ENCODE results near the gene GLI2. TPM values are rescaled to one million over a fixed set of nuclear protein-coding genes. Genes with fewer than 3 reads are reported as not detected.

Gene GLI2
- total RNA-seq, 2 experiments from 2014 or later = not detected

DNA sequence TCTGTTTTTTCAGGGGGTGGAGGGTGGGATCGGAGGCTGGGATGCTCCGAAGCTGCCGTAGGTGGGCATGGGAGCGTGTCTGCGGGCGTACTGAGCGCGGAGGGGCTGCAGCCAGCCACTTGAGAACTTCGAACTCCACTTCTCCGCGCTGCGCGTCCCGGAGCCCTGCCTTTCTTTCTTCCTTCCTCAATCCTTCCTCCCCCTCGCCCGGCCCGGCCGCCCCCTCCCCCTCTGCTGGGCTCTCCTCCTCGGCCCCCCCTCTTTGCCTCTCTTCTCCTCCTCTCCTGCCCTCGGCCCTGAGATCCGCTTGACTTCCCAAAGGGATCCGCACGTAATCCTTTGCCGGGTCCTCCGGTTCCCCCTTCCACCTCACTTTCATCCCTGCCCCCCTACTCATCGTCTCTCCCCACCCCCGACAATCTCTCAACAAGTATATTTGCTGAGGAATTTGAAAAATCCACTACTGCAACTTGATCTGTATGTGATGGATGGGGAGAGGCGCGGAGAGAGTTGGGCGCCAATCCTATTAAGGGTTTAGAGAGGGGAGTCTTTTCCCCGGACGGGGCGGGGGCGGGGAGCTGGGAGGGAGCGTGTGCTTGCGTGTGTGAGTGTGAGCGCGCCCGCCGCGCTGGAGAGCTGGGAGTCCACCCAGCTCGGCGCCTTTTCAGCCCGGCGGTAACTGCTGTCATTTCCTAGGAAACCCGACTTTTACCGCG lies 1.1 kb downstream of the GLI2 start:
- ChIA-PET CTCF (interaction anchor here (1.6 kb wide), 1 partner anchor 10 kb away, joined by 4 read pairs; no protein-coding TSS in a partner anchor), POLR2A (no interaction called here)
- H3K27ac Mint-ChIP-seq = no peak overlapping the region
- H3K27me3 Mint-ChIP-seq = peaks cover 61% of the 10 kb centered on the region
- TF ChIP-seq, protein P1, sequence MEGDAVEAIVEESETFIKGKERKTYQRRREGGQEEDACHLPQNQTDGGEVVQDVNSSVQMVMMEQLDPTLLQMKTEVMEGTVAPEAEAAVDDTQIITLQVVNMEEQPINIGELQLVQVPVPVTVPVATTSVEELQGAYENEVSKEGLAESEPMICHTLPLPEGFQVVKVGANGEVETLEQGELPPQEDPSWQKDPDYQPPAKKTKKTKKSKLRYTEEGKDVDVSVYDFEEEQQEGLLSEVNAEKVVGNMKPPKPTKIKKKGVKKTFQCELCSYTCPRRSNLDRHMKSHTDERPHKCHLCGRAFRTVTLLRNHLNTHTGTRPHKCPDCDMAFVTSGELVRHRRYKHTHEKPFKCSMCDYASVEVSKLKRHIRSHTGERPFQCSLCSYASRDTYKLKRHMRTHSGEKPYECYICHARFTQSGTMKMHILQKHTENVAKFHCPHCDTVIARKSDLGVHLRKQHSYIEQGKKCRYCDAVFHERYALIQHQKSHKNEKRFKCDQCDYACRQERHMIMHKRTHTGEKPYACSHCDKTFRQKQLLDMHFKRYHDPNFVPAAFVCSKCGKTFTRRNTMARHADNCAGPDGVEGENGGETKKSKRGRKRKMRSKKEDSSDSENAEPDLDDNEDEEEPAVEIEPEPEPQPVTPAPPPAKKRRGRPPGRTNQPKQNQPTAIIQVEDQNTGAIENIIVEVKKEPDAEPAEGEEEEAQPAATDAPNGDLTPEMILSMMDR (IDR thresholded peaks at IDR 0.05) = no peak
- DNase-seq = no peak
- no peaks in the 10 kb centered on the region for H3K4me1 Mint-ChIP-seq (ENCODE audit: low read depth)
- no peak for ATAC-seq
- peak overlapping the region; percentile 10 for H3K4me3 Mint-ChIP-seq
- H3K9me3 Mint-ChIP-seq = no peaks in the 10 kb centered on the region
- H3K36me3 Mint-ChIP-seq (ENCODE audit: low read depth) = no peaks in the 10 kb centered on the region
- intact Hi-C loops (cut with micrococcal nuclease) = no loop called here

DNA sequence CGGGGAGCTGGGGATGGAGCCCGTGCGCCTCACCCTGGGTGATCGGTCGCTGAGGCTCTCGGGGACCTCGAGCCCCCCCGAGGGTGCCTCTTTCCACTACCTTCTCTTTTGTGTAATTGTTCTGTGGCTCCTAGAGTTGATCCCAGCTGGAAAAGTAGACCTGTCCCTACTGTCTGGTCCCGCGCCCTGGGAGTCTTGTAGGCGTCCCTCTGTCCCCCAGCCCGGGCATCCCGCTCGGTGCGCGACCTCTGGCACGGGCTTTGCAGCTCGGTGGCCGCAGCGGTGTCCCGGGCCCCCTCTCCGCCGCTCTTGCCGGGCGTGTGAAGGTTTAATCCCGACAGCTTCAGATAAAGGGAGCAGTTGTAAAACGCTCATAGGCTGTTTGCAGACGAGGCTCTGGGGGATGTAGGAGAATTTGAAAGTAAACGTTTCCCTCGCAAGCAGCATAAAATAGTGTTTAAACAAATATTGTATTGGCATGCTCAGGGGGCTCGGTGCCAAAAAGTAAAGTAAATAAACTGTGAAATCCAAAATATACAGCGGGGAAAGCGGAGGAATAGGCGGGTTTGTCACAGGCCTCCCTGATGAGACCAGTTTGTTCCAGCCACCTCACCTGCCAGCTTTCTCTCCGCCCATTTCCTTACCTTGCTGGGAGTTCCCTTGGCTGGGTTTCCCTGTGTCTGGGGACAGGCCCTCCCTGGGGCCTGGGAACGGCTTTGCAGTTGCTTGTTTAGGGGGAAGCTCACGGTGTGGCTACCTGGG lies 1.9 kb downstream of the GLI2 start:
- intact Hi-C loops (cut with micrococcal nuclease) = no loop called here
- TF ChIP-seq, protein P1 (IDR thresholded peaks at IDR 0.05) = no peak
- CTCF ChIA-PET = interaction anchor here (0.7 to 1.6 kb wide), 2 partner anchors 9 to 32 kb away, joined by 3 to 4 read pairs; no protein-coding TSS in a partner anchor
- Mint-ChIP-seq H3K27me3 (peaks cover 66% of the 10 kb centered on the region), H3K9me3 (no peaks in the 10 kb centered on the region), H3K4me1 (ENCODE audit: low read depth) (no peaks in the 10 kb centered on the region), H3K27ac (no peak overlapping the region), H3K4me3 (no peak overlapping the region), H3K36me3 (ENCODE audit: low read depth) (no peaks in the 10 kb centered on the region)
- POLR2A ChIA-PET = no interaction called here
- DNase-seq = no peak
- no peak for ATAC-seq

DNA sequence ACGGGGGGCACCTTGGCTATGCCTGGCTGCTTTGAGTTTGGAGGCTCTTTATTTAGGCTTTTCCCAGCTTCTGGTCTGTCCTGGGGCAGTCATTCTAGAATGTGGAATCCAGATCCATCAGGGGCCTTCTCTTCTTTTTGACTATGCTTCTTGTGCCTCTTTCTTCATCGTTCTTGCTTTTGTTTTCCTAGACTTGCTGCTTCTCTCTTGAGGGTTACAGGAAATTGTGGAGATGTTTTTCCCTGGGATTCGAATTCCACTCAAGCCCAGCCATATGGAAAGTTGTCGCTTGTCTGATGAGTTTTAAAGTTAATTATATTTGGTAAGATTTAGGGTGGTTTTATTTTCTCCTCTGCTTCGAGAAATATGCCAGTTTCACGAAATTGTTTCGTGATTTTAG lies 2.4 kb downstream of the GLI2 start:
- H3K9me3 Mint-ChIP-seq = no peaks in the 10 kb centered on the region
- ChIA-PET CTCF (interaction anchor here (1.6 kb wide), 1 partner anchor 9 kb away, joined by 4 read pairs; no protein-coding TSS in a partner anchor), POLR2A (no interaction called here)
- no peaks in the 10 kb centered on the region for H3K4me1 Mint-ChIP-seq (ENCODE audit: low read depth)
- TF ChIP-seq, protein P1 (IDR thresholded peaks at IDR 0.05) = no peak
- H3K27me3 Mint-ChIP-seq = peaks cover 68% of the 10 kb centered on the region
- no peak for ATAC-seq
- no peak for DNase-seq
- no peak overlapping the region for H3K27ac Mint-ChIP-seq
- intact Hi-C loops (cut with micrococcal nuclease) = no loop called here
- H3K4me3 Mint-ChIP-seq = no peak overlapping the region
- H3K36me3 Mint-ChIP-seq (ENCODE audit: low read depth) = no peaks in the 10 kb centered on the region

- H3K4me1 Mint-ChIP-seq (ENCODE audit: low read depth) = no peaks in the 10 kb centered on the region
- TF ChIP-seq, protein P1 (IDR thresholded peaks at IDR 0.05) = no peak
- POLR2A ChIA-PET = no interaction called here
- no peaks in the 10 kb centered on the region for H3K9me3 Mint-ChIP-seq
- peaks cover 65% of the 10 kb centered on the region for H3K27me3 Mint-ChIP-seq
- intact Hi-C loops (cut with micrococcal nuclease) = no loop called here
- DNase-seq (no peak), ATAC-seq (no peak)
- CTCF ChIA-PET = interaction anchor here (1.0 kb wide), 1 partner anchor 19 kb away, joined by 4 read pairs; no protein-coding TSS in a partner anchor
- no peak overlapping the region for H3K27ac Mint-ChIP-seq
- H3K36me3 Mint-ChIP-seq (ENCODE audit: low read depth) = no peaks in the 10 kb centered on the region
- H3K4me3 Mint-ChIP-seq = no peak overlapping the region
Measured at GRCh38 chr2:120738786-120739437, 3.2 kb downstream of the GLI2 start.
